ENCODE measurements around the gene CFAP20DC. TPM values are rescaled to one million over a fixed set of nuclear protein-coding genes. Genes with fewer than 3 reads are reported as not detected.
A peak's percentile ranks its signal among the peaks of the same experiment; 100 is the strongest.

The CFAP20DC gene
- total RNA-seq, 1 donor from 2014 or later: 0.57 TPM

DNA sequence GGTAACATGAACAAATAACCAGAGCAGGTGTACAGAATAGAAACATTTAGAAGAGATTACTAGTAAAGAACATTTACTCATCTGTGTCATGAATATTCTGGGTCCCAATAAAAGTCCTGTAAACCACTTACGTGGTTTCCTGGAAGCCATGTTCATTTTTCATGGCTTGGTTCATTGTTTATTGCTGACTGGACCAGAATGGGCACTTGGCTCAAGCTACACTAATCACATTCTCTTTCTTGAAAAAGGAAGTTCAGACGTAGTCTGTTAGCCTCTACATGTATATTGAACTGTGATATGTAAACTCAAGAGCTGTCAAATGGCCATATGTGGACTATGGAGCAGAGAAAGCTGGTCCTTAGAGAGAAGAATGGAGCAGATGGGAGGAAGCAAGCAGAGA lies 244.9 kb downstream of the CFAP20DC start:
- Histone ChIP-seq H3K9ac (ENCODE audit: low read length) (no peak overlapping the region), H3K4me3 (ENCODE audit: insufficient read depth, low read depth, low read length) (no peak overlapping the region), H3K27ac (ENCODE audit: low read depth, low read length) (no peak overlapping the region), H3K9me3 (ENCODE audit: insufficient read depth, low read depth, low read length) (no peaks in the 10 kb centered on the region), H4K20me1 (ENCODE audit: insufficient read depth, low read length) (no peaks in the 10 kb centered on the region), H3K79me2 (ENCODE audit: insufficient read depth, low read length) (no peaks in the 10 kb centered on the region), H3K36me3 (ENCODE audit: insufficient read depth, low read length) (no peaks in the 10 kb centered on the region), H3K4me1 (ENCODE audit: insufficient read depth, low read length) (no peaks in the 10 kb centered on the region), H3K4me2 (ENCODE audit: low read length) (no peak overlapping the region), H2AFZ (ENCODE audit: low read depth, low read length) (no peak overlapping the region), H3K27me3 (ENCODE audit: insufficient read depth, low read length) (no peaks in the 10 kb centered on the region)
- Mint-ChIP-seq H3K9me3 (ENCODE audit: unreplicated experiment) (peaks cover 2% of the 10 kb centered on the region), H3K27ac (ENCODE audit: unreplicated experiment) (no peak overlapping the region), H3K4me1 (ENCODE audit: low read depth, unreplicated experiment) (no peaks in the 10 kb centered on the region), H3K27me3 (ENCODE audit: low read depth, unreplicated experiment) (no peaks in the 10 kb centered on the region), H3K36me3 (ENCODE audit: low read depth, unreplicated experiment) (no peaks in the 10 kb centered on the region), H3K4me3 (ENCODE audit: unreplicated experiment) (no peak overlapping the region)
- FAIRE-seq (no peak), DNase-seq (ENCODE audit: low read depth) (peak; percentile 3)
- TF ChIP-seq, protein P1, sequence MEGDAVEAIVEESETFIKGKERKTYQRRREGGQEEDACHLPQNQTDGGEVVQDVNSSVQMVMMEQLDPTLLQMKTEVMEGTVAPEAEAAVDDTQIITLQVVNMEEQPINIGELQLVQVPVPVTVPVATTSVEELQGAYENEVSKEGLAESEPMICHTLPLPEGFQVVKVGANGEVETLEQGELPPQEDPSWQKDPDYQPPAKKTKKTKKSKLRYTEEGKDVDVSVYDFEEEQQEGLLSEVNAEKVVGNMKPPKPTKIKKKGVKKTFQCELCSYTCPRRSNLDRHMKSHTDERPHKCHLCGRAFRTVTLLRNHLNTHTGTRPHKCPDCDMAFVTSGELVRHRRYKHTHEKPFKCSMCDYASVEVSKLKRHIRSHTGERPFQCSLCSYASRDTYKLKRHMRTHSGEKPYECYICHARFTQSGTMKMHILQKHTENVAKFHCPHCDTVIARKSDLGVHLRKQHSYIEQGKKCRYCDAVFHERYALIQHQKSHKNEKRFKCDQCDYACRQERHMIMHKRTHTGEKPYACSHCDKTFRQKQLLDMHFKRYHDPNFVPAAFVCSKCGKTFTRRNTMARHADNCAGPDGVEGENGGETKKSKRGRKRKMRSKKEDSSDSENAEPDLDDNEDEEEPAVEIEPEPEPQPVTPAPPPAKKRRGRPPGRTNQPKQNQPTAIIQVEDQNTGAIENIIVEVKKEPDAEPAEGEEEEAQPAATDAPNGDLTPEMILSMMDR (IDR thresholded peaks at IDR 0.05; ENCODE audit: insufficient read depth, low read depth, low read length): no peak
- TF ChIP-seq EZH2 (IDR thresholded peaks at IDR 0.05; ENCODE audit: insufficient read depth, low read length): no peak

DNA sequence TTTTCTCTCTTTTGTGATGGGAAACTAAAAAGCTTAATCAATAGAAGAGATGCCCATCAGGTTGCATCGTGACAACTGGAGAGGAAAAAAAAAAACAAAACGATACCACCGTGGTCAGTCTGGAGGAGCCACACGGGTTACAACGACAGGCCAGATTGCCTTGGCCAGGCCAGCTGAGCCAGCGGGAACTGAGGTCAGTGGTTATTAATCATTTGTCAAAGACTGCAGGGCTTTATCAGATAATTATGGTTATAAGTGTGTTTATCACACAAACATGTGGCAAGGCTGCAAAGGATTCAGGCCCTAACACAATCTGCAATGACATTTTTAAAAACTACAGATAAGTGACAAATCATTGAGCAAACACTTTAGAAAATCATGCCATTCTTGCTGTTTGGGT lies 248.3 kb downstream of the CFAP20DC start:
- Mint-ChIP-seq H3K4me3 (ENCODE audit: unreplicated experiment) (no peak overlapping the region), H3K4me1 (ENCODE audit: low read depth, unreplicated experiment) (no peaks in the 10 kb centered on the region), H3K27ac (ENCODE audit: unreplicated experiment) (peak overlapping the region; percentile 48), H3K36me3 (ENCODE audit: low read depth, unreplicated experiment) (no peaks in the 10 kb centered on the region), H3K27me3 (ENCODE audit: low read depth, unreplicated experiment) (no peaks in the 10 kb centered on the region), H3K9me3 (ENCODE audit: unreplicated experiment) (no peaks in the 10 kb centered on the region)
- Histone ChIP-seq H3K4me2 (ENCODE audit: low read length) (no peak overlapping the region), H3K9ac (ENCODE audit: low read length) (no peak overlapping the region), H2AFZ (ENCODE audit: low read depth, low read length) (no peak overlapping the region), H3K27me3 (ENCODE audit: insufficient read depth, low read length) (no peaks in the 10 kb centered on the region), H4K20me1 (ENCODE audit: insufficient read depth, low read length) (no peaks in the 10 kb centered on the region), H3K4me3 (ENCODE audit: insufficient read depth, low read depth, low read length) (no peak overlapping the region), H3K4me1 (ENCODE audit: insufficient read depth, low read length) (no peaks in the 10 kb centered on the region), H3K27ac (ENCODE audit: low read depth, low read length) (no peak overlapping the region), H3K79me2 (ENCODE audit: insufficient read depth, low read length) (no peaks in the 10 kb centered on the region), H3K9me3 (ENCODE audit: insufficient read depth, low read depth, low read length) (no peaks in the 10 kb centered on the region), H3K36me3 (ENCODE audit: insufficient read depth, low read length) (no peaks in the 10 kb centered on the region)
- FAIRE-seq: no peak
- no peak for TF ChIP-seq EZH2 (IDR thresholded peaks at IDR 0.05; ENCODE audit: insufficient read depth, low read length)
- TF ChIP-seq, protein P1 (IDR thresholded peaks at IDR 0.05; ENCODE audit: insufficient read depth, low read depth, low read length): no peak
- peak; percentile 41 for DNase-seq (ENCODE audit: low read depth)

DNA sequence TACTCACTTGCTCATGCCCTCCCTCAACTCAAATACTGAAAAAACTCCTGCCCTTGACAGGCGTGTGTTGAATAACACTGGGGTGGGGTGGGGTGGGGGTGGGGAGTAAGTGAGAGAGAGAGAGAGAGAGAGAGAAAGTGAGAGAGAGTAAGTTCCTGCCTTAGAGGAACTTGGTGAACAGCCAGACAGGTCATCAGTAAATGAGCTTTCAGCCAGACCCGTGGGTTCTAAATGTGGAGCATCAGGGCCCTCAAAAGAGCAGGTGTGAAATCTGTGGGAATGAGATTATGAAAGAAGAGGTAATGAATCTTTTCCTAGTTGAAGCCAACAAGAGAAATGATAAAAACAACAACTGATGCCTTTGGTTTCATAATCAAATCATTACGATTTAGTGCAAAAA lies 248.9 kb downstream of the CFAP20DC start:
- H3K27ac ChIP-seq (ENCODE audit: low read depth, low read length): no peak overlapping the region
- DNase-seq (ENCODE audit: low read depth) (peak; percentile 5), FAIRE-seq (no peak)
- no peaks in the 10 kb centered on the region for H3K4me1 Mint-ChIP-seq (ENCODE audit: low read depth, unreplicated experiment)
- no peak overlapping the region for H3K4me2 ChIP-seq (ENCODE audit: low read length)
- no peak overlapping the region for H3K4me3 ChIP-seq (ENCODE audit: insufficient read depth, low read depth, low read length)
- H3K36me3 Mint-ChIP-seq (ENCODE audit: low read depth, unreplicated experiment): no peaks in the 10 kb centered on the region
- H3K27me3 Mint-ChIP-seq (ENCODE audit: low read depth, unreplicated experiment): no peaks in the 10 kb centered on the region
- H3K27ac Mint-ChIP-seq (ENCODE audit: unreplicated experiment): no peak overlapping the region
- no peak overlapping the region for H3K9ac ChIP-seq (ENCODE audit: low read length)
- H3K4me1 ChIP-seq (ENCODE audit: insufficient read depth, low read length): no peaks in the 10 kb centered on the region
- H2AFZ ChIP-seq (ENCODE audit: low read depth, low read length): no peak overlapping the region
- no peaks in the 10 kb centered on the region for H4K20me1 ChIP-seq (ENCODE audit: insufficient read depth, low read length)
- no peaks in the 10 kb centered on the region for H3K27me3 ChIP-seq (ENCODE audit: insufficient read depth, low read length)
- no peaks in the 10 kb centered on the region for H3K36me3 ChIP-seq (ENCODE audit: insufficient read depth, low read length)
- H3K9me3 Mint-ChIP-seq (ENCODE audit: unreplicated experiment): no peaks in the 10 kb centered on the region
- H3K9me3 ChIP-seq (ENCODE audit: insufficient read depth, low read depth, low read length): no peaks in the 10 kb centered on the region
- TF ChIP-seq, protein P1 (IDR thresholded peaks at IDR 0.05; ENCODE audit: insufficient read depth, low read depth, low read length): no peak
- TF ChIP-seq EZH2 (IDR thresholded peaks at IDR 0.05; ENCODE audit: insufficient read depth, low read length): no peak
- H3K79me2 ChIP-seq (ENCODE audit: insufficient read depth, low read length): no peaks in the 10 kb centered on the region
- H3K4me3 Mint-ChIP-seq (ENCODE audit: unreplicated experiment): no peak overlapping the region
